Neuronal stem cell (in vitro differentiated cells): ENCODE measurements around the gene LMF2.
A peak's percentile ranks its signal among the peaks of the same experiment; 100 is the strongest.

ENCODE experiments used
- DNase-seq: peaks from one replicate; pipeline ENCODE4 v3.0.0-alpha.2; 2013; ENCODE audit warnings: low spot score
- H2AFZ ChIP-seq: one replicate; pipeline ENCODE4 v1.6.1; 2013; ENCODE audit warnings: mild to moderate bottlenecking, low read length, inconsistent platforms
- H2AK5ac ChIP-seq: 2 replicates; pipeline ENCODE4 v1.6.1; 2013; ENCODE audit warnings: low read depth, mild to moderate bottlenecking, inconsistent platforms, low read length, moderate library complexity, mixed read lengths
- H2BK120ac ChIP-seq: 2 replicates; pipeline ENCODE4 v1.6.1; 2013; ENCODE audit warnings: low read depth, mild to moderate bottlenecking, inconsistent platforms, low read length, moderate library complexity, mixed read lengths
- H2BK12ac ChIP-seq: one replicate; pipeline ENCODE4 v1.6.1; 2013; ENCODE audit warnings: low read length, inconsistent platforms
- H2BK15ac ChIP-seq: 2 replicates; pipeline ENCODE4 v1.6.1; 2013; ENCODE audit warnings: mild to moderate bottlenecking, low read length, inconsistent platforms, mixed read lengths
- H2BK5ac ChIP-seq: one replicate; pipeline ENCODE4 v1.6.1; 2013; ENCODE audit warnings: inconsistent platforms, mild to moderate bottlenecking, low read length, moderate library complexity
- H3K14ac ChIP-seq: one replicate; pipeline ENCODE4 v1.6.1; 2013; ENCODE audit warnings: low read length, inconsistent platforms
- H3K18ac ChIP-seq: 2 replicates; pipeline ENCODE4 v1.6.1; 2013; ENCODE audit warnings: low read length, inconsistent platforms
- H3K23ac ChIP-seq: 2 replicates; pipeline ENCODE4 v1.6.1; 2013; ENCODE audit warnings: low read depth, mild to moderate bottlenecking, mixed read lengths, low read length, inconsistent platforms; ENCODE audit not compliant: poor library complexity
- H3K27ac ChIP-seq: replicated peaks from 3 replicates; pipeline ENCODE4 v1.5.1; 2013; ENCODE audit warnings: low read length, inconsistent platforms
- H3K27me3 ChIP-seq, 3 experiments: 2 replicates each; pipeline ENCODE4 v1.6.1; 2013; ENCODE audit warnings: low read length in 3 of 3, mild to moderate bottlenecking in 2 of 3, inconsistent platforms in 1 of 3, low read depth in 1 of 3, mixed read lengths in 1 of 3, moderate library complexity in 1 of 3; ENCODE audit not compliant: control insufficient read depth in 3 of 3, insufficient read depth in 3 of 3
- H3K36me3 ChIP-seq, 2 donors: replicated peaks in 1 of 2; 2 replicates each; pipeline ENCODE4 v1.6.1; 2013; ENCODE audit warnings: low read length in 2 of 2; ENCODE audit not compliant: control insufficient read depth in 2 of 2, insufficient read depth in 2 of 2
- H3K4ac ChIP-seq: 2 replicates; pipeline ENCODE4 v1.6.1; 2013; ENCODE audit warnings: inconsistent platforms, mild to moderate bottlenecking, low read length, moderate library complexity
- H3K4me1 ChIP-seq, 2 donors: 1 replicate in 1 of 2; 2 replicates in 1 of 2; pipeline ENCODE4 v1.6.1; 2013; ENCODE audit warnings: low read length in 2 of 2, low read depth in 1 of 2; ENCODE audit not compliant: control insufficient read depth in 2 of 2, insufficient read depth in 1 of 2
- H3K4me2 ChIP-seq: one replicate; pipeline ENCODE4 v1.6.1; 2013; ENCODE audit warnings: mild to moderate bottlenecking, low read length, inconsistent platforms; ENCODE audit not compliant: insufficient read depth, poor library complexity, severe bottlenecking
- H3K4me3 ChIP-seq, 2 donors: 2 replicates each; pipeline ENCODE4 v1.5.1; 2013; ENCODE audit warnings: low read length in 2 of 2, mild to moderate bottlenecking in 2 of 2, inconsistent platforms in 1 of 2, moderate library complexity in 1 of 2
- H3K79me1 ChIP-seq: one replicate; pipeline ENCODE4 v1.6.1; 2013; ENCODE audit warnings: low read depth, mild to moderate bottlenecking, inconsistent platforms, low read length, moderate library complexity
- H3K9ac ChIP-seq: one replicate; pipeline ENCODE4 v1.6.1; 2013; ENCODE audit warnings: mild to moderate bottlenecking, low read depth, low read length, inconsistent platforms; ENCODE audit not compliant: poor library complexity
- H3K9me3 ChIP-seq, 2 donors: replicated peaks in 1 of 2; 2 replicates each; pipeline versions ENCODE3 to v1.6.1; 2013; ENCODE audit warnings: low read length in 2 of 2, mild to moderate bottlenecking in 2 of 2, inconsistent platforms in 1 of 2, low read depth in 1 of 2, mixed read lengths in 1 of 2, moderate library complexity in 1 of 2; ENCODE audit not compliant: control insufficient read depth in 2 of 2, insufficient read depth in 1 of 2
- H4K8ac ChIP-seq: one replicate; pipeline ENCODE4 v1.6.1; 2013; ENCODE audit warnings: low read depth, mild to moderate bottlenecking, inconsistent platforms, low read length, moderate library complexity
- H4K91ac ChIP-seq: one replicate; pipeline ENCODE4 v1.6.1; 2013; ENCODE audit warnings: low read length, low read depth, mild to moderate bottlenecking, inconsistent platforms; ENCODE audit not compliant: poor library complexity
- WGBS, 2 donors: extraction: QIAGEN DNeasy Blood & Tissue Kit; methylation state at CpG; one replicate each; pipeline ENCODE4 v1.1.7; 2013; ENCODE audit warnings: missing lambda C conversion rate in 2 of 2, mixed read lengths in 1 of 2; ENCODE audit not compliant: insufficient read length in 2 of 2, insufficient replicate concordance in 1 of 2; ENCODE audit errors: extremely low coverage in 2 of 2; 5-methylcytosine and 5-hydroxymethylcytosine counted together

Gene LMF2

DNA sequence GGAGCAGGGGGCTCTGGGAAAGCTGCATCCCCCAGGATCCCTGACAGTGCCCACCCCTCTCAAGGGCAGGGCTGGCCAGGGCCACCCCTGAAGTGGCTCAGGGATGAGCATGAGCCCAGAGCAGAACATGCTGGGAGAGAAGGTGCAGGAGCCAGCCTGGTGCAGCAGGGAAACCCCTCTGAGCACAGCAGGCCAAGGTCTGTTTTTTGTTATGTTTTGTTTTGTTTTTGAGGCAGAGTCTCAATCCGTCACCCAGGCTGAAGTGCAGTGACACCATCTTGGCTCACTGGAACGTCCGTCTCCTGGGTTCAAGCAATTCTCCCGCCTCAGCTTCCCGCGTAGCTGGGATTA, 31.9 kb downstream of the LMF2 start:
- DNase-seq, result no peak
- Histone ChIP-seq H4K8ac (no peak overlapping the region), H2BK5ac (peak overlapping the region; percentile 10), H2AK5ac (peak overlapping the region; percentile 98), H3K9ac (peak overlapping the region; percentile 86), H3K4me1 (peaks cover 10 to 11% of the 10 kb centered on the region in 2 donors), H3K9me3 (peaks cover 2 to 4% of the 10 kb centered on the region in 2 donors), H4K91ac (no peak overlapping the region), H2BK12ac (peak overlapping the region; percentile 30), H2AFZ (peak overlapping the region; percentile 97), H3K27me3 (peaks cover 3 to 16% (median 10%) of the 10 kb centered on the region in 3 experiments), H3K27ac (no peak overlapping the region), H3K18ac (peak overlapping the region; percentile 97), H3K4me3 (peak overlapping the region in 1 of 2 donors; percentile 80), H3K4me2 (peak overlapping the region; percentile 73), H3K79me1 (peaks cover 36% of the 10 kb centered on the region), H2BK15ac (peak overlapping the region; percentile 93), H3K4ac (no peak overlapping the region), H3K23ac (peak overlapping the region; percentile 89), H2BK120ac (no peak overlapping the region), H3K36me3 (peaks cover 0 to 25% of the 10 kb centered on the region in 2 donors), H3K14ac (no peak overlapping the region)
- no CpG with 5 or more reads among the region's 6 CpGs for WGBS, 2 donors

DNA sequence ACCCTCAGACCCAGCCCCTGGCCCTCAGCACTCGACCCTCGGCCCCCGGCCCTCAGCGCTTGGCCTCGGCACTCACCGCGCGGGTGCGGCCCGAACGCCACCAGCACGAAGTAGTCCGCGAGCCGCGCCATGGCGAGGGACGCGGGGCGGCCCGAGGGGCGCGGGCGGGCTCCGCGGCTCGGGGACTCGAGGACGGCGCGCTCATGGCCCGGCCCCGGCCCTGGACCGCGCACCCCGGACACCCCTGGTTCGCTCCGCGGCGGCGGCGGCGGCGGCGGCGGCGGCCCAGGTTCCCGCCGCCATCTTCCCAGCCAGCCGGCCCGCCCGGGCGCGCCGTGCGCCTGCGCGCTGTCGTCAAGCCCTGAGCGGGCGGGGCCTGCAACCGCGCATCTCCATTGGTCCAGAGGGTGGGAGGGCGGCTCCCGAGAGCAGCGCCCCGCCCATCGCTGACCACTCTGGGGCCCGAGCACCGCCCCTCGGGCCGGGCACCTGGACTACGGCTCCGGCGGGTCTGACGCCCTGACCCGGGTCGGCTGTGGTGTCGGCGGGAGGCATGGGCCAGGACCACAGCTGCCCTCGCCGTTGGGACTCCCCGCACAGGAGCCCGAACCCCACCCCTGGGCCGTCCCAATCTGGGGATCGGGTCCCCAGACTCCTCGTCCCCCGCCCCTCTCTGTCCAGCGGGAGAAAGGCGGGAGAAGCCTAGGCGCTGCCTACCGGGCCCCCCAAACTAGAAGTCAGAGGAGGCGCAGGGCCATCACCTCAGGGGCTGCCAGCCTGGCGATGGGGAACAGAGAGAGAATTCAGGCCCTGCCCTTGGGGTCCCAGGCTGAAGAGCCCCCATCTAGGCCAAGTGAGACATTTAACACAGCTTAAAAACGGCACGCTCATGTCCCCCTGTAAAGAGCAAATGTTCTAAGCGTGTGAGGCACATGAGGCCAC, 32.5 kb downstream of the LMF2 start, which contains the start of gene SBF1:
TSS of gene SBF1 (minus strand) at position 326 of the 942 bp plus-strand sequence. CDS start at position 131, 195 bp downstream.
- peaks cover 42% of the 10 kb centered on the region for H3K79me1 ChIP-seq
- H2AK5ac ChIP-seq, result peak within 1 kb of the TSS; percentile 98
- peaks cover 0 to 9% (median 4%) of the 10 kb centered on the region in 3 experiments for H3K27me3 ChIP-seq
- H2BK15ac ChIP-seq, result peak within 1 kb of the TSS; percentile 93
- peak within 1 kb of the TSS; percentile 80 to 95 for H3K4me3 ChIP-seq
- no peak within 1 kb of the TSS for H4K91ac ChIP-seq
- H2AFZ ChIP-seq, result peak within 1 kb of the TSS; percentile 97
- peak within 1 kb of the TSS; percentile 99 for H3K9ac ChIP-seq
- peak within 1 kb of the TSS; percentile 97 for H3K23ac ChIP-seq
- peak within 1 kb of the TSS; percentile 100 for H3K4me2 ChIP-seq
- H3K9me3 ChIP-seq, result peaks cover 2 to 4% of the 10 kb centered on the region in 2 donors
- no peak within 1 kb of the TSS for H3K27ac ChIP-seq
- no peak within 1 kb of the TSS for H4K8ac ChIP-seq
- peak within 1 kb of the TSS; percentile 3 for H2BK120ac ChIP-seq
- peak within 1 kb of the TSS; percentile 6 for H3K4ac ChIP-seq
- H3K18ac ChIP-seq, result peak within 1 kb of the TSS; percentile 97
- H3K14ac ChIP-seq, result peak within 1 kb of the TSS; percentile 56
- peak within 1 kb of the TSS; percentile 39 for H2BK5ac ChIP-seq
- peak; percentile 91 for DNase-seq
- peaks cover 0 to 25% of the 10 kb centered on the region in 2 donors for H3K36me3 ChIP-seq
- WGBS, 2 donors, result no CpG with 5 or more reads among the region's 97 CpGs
- peak within 1 kb of the TSS; percentile 73 for H2BK12ac ChIP-seq
- H3K4me1 ChIP-seq, result peaks cover 10 to 15% of the 10 kb centered on the region in 2 donors

DNA sequence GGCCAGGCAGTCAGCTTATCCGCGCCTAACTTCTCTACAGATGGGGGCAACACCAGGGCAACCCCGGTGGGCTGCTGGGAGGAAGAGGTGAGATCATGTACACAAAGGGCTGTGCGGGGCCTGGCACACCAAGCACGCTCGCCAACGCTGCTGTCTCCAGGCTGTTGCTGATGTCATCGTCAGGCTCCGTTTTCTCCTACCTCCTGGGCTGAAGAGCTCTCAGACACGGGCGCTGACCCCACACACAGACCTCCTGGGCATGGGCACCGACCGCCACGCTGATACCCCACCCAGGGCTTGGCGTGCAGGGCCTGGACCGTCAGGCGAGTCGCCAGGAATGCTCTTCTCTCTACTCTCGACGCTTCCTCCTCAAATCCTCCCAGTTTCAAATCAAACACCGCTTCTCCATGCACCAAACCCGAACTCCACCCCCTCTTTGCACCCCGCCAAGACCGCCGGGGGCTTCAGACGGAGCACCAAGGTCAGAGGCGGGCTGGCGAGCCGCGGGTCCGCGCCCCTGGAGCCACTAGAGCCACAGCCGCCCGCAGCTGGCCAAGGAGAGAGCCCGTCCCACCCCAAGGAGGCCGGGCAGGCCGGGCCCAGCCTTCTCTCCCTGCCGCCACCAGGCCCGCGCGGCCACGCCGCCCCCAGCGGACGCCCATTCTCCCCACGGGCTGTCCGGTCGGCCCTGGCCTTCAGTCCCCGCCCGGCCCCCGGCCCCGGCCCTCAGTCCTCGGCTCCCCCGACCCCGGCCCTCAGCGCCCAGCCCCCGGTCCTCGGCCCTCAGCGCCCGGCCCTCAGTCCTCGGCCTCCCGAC, 33.4 kb downstream of the LMF2 start:
- Histone ChIP-seq H3K9ac (peak overlapping the region; percentile 92), H3K18ac (peak overlapping the region; percentile 71), H2AK5ac (peak overlapping the region; percentile 81), H3K4ac (peak overlapping the region; percentile 6), H2BK12ac (no peak overlapping the region), H4K91ac (no peak overlapping the region), H3K4me1 (peaks cover 10 to 15% of the 10 kb centered on the region in 2 donors), H2AFZ (peak overlapping the region; percentile 78), H3K23ac (peak overlapping the region; percentile 97), H3K79me1 (peaks cover 46% of the 10 kb centered on the region), H3K27ac (no peak overlapping the region), H4K8ac (no peak overlapping the region), H3K36me3 (peaks cover 0 to 25% of the 10 kb centered on the region in 2 donors), H2BK120ac (peak overlapping the region; percentile 3), H3K4me2 (peak overlapping the region; percentile 100), H3K4me3 (peak overlapping the region; percentile 80 to 95), H3K9me3 (peaks cover 0 to 2% of the 10 kb centered on the region in 2 donors), H2BK15ac (no peak overlapping the region), H2BK5ac (peak overlapping the region; percentile 39), H3K27me3 (peaks cover 0 to 4% (median 0%) of the 10 kb centered on the region in 3 experiments), H3K14ac (peak overlapping the region; percentile 38)
- whole genome bisulfite sequencing, 2 donors, result no CpG with 5 or more reads among the region's 62 CpGs
- DNase-seq, result no peak
